ENCODE measurements around the gene CORO6.

DNA sequence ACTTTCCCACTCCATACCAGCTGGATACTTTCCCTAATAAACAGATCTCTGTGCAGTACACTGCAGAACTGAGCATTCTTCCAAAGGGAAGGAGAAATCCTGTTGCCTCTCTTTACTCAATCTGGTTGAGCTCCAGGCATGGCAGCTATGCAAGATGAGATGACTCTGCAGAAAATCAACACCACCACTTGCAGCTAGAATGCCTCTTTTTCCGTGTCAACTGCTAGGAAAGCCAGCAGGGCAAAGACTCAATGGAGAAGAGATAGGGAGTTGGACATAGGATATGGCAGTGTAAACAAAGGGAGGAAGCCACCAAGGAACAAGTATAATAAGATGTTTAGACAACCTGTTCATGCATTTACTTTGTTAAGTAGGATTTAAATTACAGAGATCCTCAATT is 40.4 kb upstream of the CORO6 start:
- TF ChIP-seq CTCF (IDR thresholded peaks at IDR 0.05) (no peak), POLR2A (IDR thresholded peaks at IDR 0.05) (no peak)
